Measurements from ENCODE around the gene TRAF3.
"Not testable (repeated sequence)": the region's sequence is repeated elsewhere in the genome, so short reads cannot be mapped to it uniquely, and the experiment has no call there.

Gene TRAF3

GRCh38 chr14:102856179-102856578 lies 78.9 kb downstream of the TRAF3 start:
- H3K9me3 Mint-ChIP-seq = peaks cover 22% of the 10 kb centered on the region
- DNase-seq (ENCODE audit: low spot score) = no peak
- H3K4me1 Mint-ChIP-seq (ENCODE audit: low read depth) = peaks cover 9% of the 10 kb centered on the region
- no peaks in the 10 kb centered on the region for H3K27me3 Mint-ChIP-seq (ENCODE audit: low read depth)
- no peak overlapping the region for H3K27ac Mint-ChIP-seq
- H3K4me3 Mint-ChIP-seq = no peak overlapping the region
- H3K36me3 Mint-ChIP-seq (ENCODE audit: low read depth) = peaks cover 56% of the 10 kb centered on the region

GRCh38 chr14:102857444-102857843 lies 80.2 kb downstream of the TRAF3 start:
- peaks cover 60% of the 10 kb centered on the region for H3K36me3 Mint-ChIP-seq (ENCODE audit: low read depth)
- H3K27me3 Mint-ChIP-seq (ENCODE audit: low read depth) = no peaks in the 10 kb centered on the region
- peaks cover 9% of the 10 kb centered on the region for H3K4me1 Mint-ChIP-seq (ENCODE audit: low read depth)
- peaks cover 32% of the 10 kb centered on the region for H3K9me3 Mint-ChIP-seq
- no peak for DNase-seq (ENCODE audit: low spot score)
- no peak overlapping the region for H3K4me3 Mint-ChIP-seq
- no peak overlapping the region for H3K27ac Mint-ChIP-seq

- Mint-ChIP-seq H3K27me3 (ENCODE audit: low read depth) (no peaks in the 10 kb centered on the region), H3K4me3 (no peak overlapping the region), H3K27ac (no peak overlapping the region), H3K9me3 (peaks cover 30% of the 10 kb centered on the region), H3K4me1 (ENCODE audit: low read depth) (peaks cover 2% of the 10 kb centered on the region), H3K36me3 (ENCODE audit: low read depth) (peaks cover 64% of the 10 kb centered on the region)
- DNase-seq (ENCODE audit: low spot score) = no peak
These were observed 82.7 kb downstream of the TRAF3 start for GRCh38 chr14:102859911-102860310.

GRCh38 chr14:102862154-102862773 lies 85.0 kb downstream of the TRAF3 start:
- Mint-ChIP-seq H3K36me3 (ENCODE audit: low read depth) (peaks cover 56% of the 10 kb centered on the region), H3K9me3 (peaks cover 21% of the 10 kb centered on the region), H3K4me1 (ENCODE audit: low read depth) (no peaks in the 10 kb centered on the region), H3K27me3 (ENCODE audit: low read depth) (no peaks in the 10 kb centered on the region), H3K4me3 (no peak overlapping the region), H3K27ac (no peak overlapping the region)
- DNase-seq (ENCODE audit: low spot score) = no peak

GRCh38 chr14:102863381-102863780 lies 86.1 kb downstream of the TRAF3 start:
- Mint-ChIP-seq H3K36me3 (ENCODE audit: low read depth) (peaks cover 46% of the 10 kb centered on the region), H3K27ac (no peak overlapping the region), H3K4me3 (no peak overlapping the region), H3K27me3 (ENCODE audit: low read depth) (no peaks in the 10 kb centered on the region), H3K4me1 (ENCODE audit: low read depth) (no peaks in the 10 kb centered on the region), H3K9me3 (peaks cover 19% of the 10 kb centered on the region)
- no peak for DNase-seq (ENCODE audit: low spot score)

- Mint-ChIP-seq H3K9me3 (peaks cover 14% of the 10 kb centered on the region), H3K36me3 (ENCODE audit: low read depth) (peaks cover 37% of the 10 kb centered on the region)
- not testable (repeated sequence) for H3K27me3 Mint-ChIP-seq (ENCODE audit: low read depth); H3K4me1 Mint-ChIP-seq (ENCODE audit: low read depth); DNase-seq (ENCODE audit: low spot score); H3K27ac Mint-ChIP-seq; H3K4me3 Mint-ChIP-seq
These were observed 88.7 kb downstream of the TRAF3 start for GRCh38 chr14:102865916-102866315.

GRCh38 chr14:102866982-102867761 lies 89.9 kb downstream of the TRAF3 start:
- Mint-ChIP-seq H3K36me3 (ENCODE audit: low read depth) (peaks cover 37% of the 10 kb centered on the region), H3K4me3 (no peak overlapping the region), H3K27ac (no peak overlapping the region), H3K9me3 (peaks cover 6% of the 10 kb centered on the region), H3K27me3 (ENCODE audit: low read depth) (no peaks in the 10 kb centered on the region), H3K4me1 (ENCODE audit: low read depth) (peaks cover 5% of the 10 kb centered on the region)
- DNase-seq (ENCODE audit: low spot score) = no peak

- no peak for DNase-seq (ENCODE audit: low spot score)
- Mint-ChIP-seq H3K4me1 (ENCODE audit: low read depth) (peaks cover 5% of the 10 kb centered on the region), H3K27ac (no peak overlapping the region), H3K36me3 (ENCODE audit: low read depth) (peaks cover 36% of the 10 kb centered on the region), H3K27me3 (ENCODE audit: low read depth) (no peaks in the 10 kb centered on the region), H3K9me3 (no peaks in the 10 kb centered on the region), H3K4me3 (no peak overlapping the region)
These were observed 90.8 kb downstream of the TRAF3 start for GRCh38 chr14:102867826-102868580.

- H3K36me3 Mint-ChIP-seq (ENCODE audit: low read depth) = peaks cover 30% of the 10 kb centered on the region
- H3K4me1 Mint-ChIP-seq (ENCODE audit: low read depth) = peaks cover 5% of the 10 kb centered on the region
- DNase-seq (ENCODE audit: low spot score) = no peak
- no peaks in the 10 kb centered on the region for H3K9me3 Mint-ChIP-seq
- H3K27ac Mint-ChIP-seq = no peak overlapping the region
- no peak overlapping the region for H3K4me3 Mint-ChIP-seq
- H3K27me3 Mint-ChIP-seq (ENCODE audit: low read depth) = no peaks in the 10 kb centered on the region
These were observed 91.8 kb downstream of the TRAF3 start for GRCh38 chr14:102868956-102869547.

- no peaks in the 10 kb centered on the region for H3K27me3 Mint-ChIP-seq (ENCODE audit: low read depth)
- H3K4me1 Mint-ChIP-seq (ENCODE audit: low read depth) = peaks cover 5% of the 10 kb centered on the region
- DNase-seq (ENCODE audit: low spot score) = no peak
- no peak overlapping the region for H3K4me3 Mint-ChIP-seq
- H3K36me3 Mint-ChIP-seq (ENCODE audit: low read depth) = peaks cover 31% of the 10 kb centered on the region
- H3K27ac Mint-ChIP-seq = no peak overlapping the region
- no peaks in the 10 kb centered on the region for H3K9me3 Mint-ChIP-seq
These were observed 93.0 kb downstream of the TRAF3 start for GRCh38 chr14:102870246-102870645.

GRCh38 chr14:102870994-102871831 lies 94.0 kb downstream of the TRAF3 start:
- Mint-ChIP-seq H3K27ac (no peak overlapping the region), H3K36me3 (ENCODE audit: low read depth) (peaks cover 32% of the 10 kb centered on the region), H3K9me3 (no peaks in the 10 kb centered on the region), H3K27me3 (ENCODE audit: low read depth) (no peaks in the 10 kb centered on the region), H3K4me1 (ENCODE audit: low read depth) (peaks cover 5% of the 10 kb centered on the region), H3K4me3 (no peak overlapping the region)
- DNase-seq (ENCODE audit: low spot score) = no peak

- H3K9me3 Mint-ChIP-seq = no peaks in the 10 kb centered on the region
- no peak for DNase-seq (ENCODE audit: low spot score)
- no peaks in the 10 kb centered on the region for H3K27me3 Mint-ChIP-seq (ENCODE audit: low read depth)
- H3K4me1 Mint-ChIP-seq (ENCODE audit: low read depth) = peaks cover 5% of the 10 kb centered on the region
- H3K27ac Mint-ChIP-seq = no peak overlapping the region
- peaks cover 32% of the 10 kb centered on the region for H3K36me3 Mint-ChIP-seq (ENCODE audit: low read depth)
- H3K4me3 Mint-ChIP-seq = no peak overlapping the region
These were observed 94.8 kb downstream of the TRAF3 start for GRCh38 chr14:102872020-102872419.

- no peak for DNase-seq (ENCODE audit: low spot score)
- Mint-ChIP-seq H3K27ac (no peak overlapping the region), H3K4me1 (ENCODE audit: low read depth) (peaks cover 5% of the 10 kb centered on the region), H3K9me3 (no peaks in the 10 kb centered on the region), H3K36me3 (ENCODE audit: low read depth) (peaks cover 32% of the 10 kb centered on the region), H3K4me3 (no peak overlapping the region), H3K27me3 (ENCODE audit: low read depth) (no peaks in the 10 kb centered on the region)
These were observed 95.9 kb downstream of the TRAF3 start for GRCh38 chr14:102873131-102873530.
